ENCODE measurements around the gene GLIS1.

GLIS1 gene

DNA sequence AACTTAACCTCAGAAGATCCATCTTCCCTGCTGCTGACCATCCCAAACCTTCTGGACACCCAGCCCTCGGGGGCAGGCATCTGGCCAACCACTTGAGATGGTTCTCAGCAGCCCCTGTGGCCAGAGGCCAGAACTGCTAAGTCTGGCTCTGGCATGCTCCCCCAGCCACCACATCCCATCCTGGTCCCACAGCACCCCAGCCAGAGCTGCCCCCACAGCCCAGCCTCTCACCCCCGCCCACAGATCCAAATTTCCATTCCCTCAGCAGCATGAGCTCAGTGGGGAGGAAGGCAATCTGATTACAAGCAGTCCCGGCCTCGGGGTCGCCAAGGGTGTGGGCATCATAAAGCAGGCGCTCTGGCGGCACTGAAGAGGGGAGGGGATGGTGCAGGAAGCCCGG lies 45.6 kb downstream of the GLIS1 start:
- no peak for DNase-seq

DNA sequence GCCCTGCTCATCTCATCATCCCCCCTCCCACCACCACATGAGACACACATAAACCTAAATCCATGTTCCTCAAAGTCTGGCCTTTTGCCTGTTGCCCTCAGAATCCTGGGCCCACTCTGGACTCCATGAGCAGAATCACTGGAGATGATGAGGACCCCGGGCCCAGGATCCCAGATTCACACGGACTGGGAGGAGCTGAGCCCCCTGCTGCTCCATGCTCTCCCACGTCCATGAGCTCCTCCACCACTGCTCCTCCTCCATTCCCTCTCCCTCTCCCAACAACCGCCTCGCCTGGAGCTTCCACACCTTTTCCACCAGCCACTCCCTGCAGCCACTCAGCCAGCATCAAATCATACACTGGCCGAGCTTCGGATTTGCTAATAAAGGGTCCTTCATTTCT lies 47.6 kb downstream of the GLIS1 start:
- no peak for DNase-seq

DNA sequence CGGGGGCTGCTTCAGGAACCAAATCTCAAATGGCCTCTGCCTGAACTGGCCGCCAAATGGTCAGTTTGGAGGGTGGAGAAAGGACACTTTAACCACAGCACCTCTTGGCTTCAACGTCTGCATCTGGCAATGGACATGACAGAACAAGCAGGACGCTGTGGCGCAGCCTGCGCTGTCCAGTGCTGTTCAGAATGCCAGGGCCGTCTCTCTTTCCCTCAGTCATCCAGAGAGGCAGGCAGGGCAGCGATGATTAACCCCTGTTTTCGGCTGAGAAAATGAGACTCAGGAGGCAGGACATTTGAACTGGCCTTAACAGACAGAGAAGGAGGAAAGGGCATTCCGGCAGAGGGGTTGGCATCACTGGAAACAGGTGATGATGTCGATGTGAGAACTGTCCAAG lies 48.6 kb downstream of the GLIS1 start:
- DNase-seq = no peak

DNA sequence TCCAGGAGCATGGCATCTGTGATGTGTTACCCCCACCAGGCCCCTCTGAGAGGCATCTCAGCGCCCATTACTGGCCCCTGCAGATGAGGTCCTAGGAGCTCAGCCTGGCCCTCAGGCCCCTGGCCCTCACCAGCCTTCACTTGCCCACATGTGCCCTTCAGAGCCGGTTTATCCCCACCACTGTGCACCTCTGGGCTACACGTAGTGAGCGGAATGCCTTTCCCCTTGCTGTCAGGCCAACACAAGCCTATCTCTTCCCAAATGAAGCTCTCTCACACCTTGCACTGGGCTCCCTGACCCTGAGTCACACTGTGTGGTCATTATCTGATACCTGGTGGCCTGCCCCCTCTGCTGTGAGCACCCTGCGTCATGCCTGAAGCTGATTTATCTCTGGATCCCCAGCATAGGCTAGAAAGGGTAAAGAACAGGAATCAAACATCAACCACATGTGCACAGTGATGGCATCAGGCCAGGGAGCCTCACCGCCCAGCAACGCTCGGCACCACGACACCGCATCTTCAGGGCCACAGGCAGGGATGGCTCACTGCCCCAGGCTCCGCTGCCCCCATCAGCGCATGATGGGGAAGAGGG lies 49.1 kb downstream of the GLIS1 start:
- no peak for DNase-seq

DNA sequence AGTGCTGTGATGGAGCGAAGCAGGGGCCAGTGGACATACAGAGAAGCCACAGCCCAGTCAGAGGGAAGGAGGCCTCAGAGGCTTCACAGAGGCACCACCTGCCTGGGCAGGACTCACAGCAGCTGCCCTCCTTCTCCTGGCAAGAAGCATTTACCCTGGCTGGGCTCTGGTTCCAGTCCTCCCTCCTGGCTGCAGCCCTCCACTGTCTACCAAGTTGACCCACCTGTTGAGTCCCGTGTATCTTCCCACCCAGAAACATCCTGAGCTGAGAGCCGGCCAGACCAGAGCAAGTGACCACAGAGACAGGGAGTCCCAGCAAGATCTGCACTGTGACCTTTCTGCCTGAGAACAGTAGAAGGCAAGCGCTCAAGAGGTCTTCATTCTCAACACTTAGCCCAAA lies 49.7 kb downstream of the GLIS1 start:
- no peak for DNase-seq

DNA sequence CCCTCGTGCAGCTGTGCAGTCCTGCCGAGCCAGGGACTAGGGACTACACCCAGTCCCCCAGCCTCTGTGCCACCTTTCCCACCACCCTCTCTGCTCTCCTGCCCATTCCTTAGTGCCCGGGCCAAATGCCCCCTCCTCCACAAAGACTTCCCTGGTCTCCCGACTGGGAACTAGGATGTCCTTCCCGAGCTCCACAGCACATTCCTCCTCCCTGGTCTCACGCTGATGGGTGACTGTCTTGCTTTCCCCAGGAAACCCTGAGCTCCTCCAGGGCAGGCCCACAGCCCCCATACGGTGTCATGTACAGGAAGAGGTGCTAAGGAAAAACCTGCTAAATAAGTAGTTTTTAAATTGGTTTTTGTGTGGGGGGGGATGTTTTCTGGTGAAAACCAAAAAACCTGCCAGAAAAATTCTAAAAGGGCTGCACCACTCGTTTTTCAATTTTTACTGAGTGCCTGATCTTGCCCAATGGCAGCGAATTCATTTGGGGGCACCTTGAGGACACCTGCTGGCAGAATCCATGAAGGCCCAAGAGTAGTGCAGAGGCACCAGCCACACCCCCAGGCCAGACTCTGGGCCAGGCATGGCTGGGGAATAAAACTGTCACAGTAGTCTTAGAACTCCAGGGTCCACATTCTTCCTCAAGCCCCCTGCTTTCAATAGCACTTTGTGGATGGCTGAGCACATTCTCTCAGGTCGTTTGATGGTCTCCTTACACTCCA lies 50.4 kb downstream of the GLIS1 start:
- DNase-seq = no peak

DNA sequence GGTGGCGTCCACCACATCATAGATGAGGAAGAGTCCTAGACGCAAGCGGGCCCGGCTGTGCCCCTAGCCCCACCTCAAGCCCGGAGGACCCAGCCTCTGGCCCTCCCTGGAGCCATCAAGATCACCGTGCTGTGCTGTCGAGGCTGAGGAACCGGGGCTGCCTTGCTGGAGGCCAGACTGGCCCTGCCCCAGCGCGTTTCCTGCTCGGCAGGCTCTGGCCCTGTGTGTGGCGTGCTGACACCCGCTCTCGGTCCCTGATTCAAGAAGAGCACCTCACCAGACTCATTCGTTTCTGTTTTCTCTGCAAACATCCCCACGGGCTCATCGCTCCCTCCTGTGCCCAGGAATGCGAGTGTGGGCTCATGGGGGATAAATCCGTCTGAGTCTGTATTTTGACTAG lies 51.1 kb downstream of the GLIS1 start:
- no peak for DNase-seq

DNA sequence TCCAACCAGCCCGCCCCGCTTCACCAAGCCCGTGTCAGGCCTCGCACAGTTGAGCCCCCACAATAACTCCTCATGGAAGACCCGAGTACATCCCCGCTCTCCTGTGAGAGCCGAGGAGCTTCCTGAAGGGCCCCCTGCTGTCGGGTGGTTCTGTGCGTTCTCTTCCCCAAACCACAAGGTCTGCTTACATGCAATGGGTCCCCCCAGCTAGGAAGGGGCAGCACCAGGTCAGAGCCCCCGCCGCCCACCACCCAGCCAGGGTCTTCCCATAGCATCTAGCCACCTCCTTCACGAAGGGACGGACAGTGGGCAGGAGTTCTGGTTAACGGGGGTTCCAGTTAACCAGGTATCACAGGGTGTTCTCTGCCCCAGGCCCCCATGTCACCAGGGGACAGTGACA lies 51.5 kb downstream of the GLIS1 start:
- no peak for DNase-seq

DNA sequence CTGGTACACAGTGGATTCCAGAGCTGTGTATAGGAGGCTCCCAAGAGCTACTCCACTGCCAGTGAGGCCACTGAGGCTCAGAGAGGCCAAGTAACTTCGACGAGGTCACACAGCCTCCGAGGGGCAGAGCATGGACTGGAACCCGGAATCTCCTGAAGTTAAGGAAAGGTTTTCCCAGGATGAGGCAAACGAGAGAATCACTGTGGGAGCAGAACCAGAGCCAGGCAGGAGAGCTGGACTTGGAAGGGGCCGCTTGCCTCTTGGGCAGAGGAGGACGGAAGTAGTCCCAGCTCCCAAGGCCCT lies 52.0 kb downstream of the GLIS1 start:
- DNase-seq = no peak

DNA sequence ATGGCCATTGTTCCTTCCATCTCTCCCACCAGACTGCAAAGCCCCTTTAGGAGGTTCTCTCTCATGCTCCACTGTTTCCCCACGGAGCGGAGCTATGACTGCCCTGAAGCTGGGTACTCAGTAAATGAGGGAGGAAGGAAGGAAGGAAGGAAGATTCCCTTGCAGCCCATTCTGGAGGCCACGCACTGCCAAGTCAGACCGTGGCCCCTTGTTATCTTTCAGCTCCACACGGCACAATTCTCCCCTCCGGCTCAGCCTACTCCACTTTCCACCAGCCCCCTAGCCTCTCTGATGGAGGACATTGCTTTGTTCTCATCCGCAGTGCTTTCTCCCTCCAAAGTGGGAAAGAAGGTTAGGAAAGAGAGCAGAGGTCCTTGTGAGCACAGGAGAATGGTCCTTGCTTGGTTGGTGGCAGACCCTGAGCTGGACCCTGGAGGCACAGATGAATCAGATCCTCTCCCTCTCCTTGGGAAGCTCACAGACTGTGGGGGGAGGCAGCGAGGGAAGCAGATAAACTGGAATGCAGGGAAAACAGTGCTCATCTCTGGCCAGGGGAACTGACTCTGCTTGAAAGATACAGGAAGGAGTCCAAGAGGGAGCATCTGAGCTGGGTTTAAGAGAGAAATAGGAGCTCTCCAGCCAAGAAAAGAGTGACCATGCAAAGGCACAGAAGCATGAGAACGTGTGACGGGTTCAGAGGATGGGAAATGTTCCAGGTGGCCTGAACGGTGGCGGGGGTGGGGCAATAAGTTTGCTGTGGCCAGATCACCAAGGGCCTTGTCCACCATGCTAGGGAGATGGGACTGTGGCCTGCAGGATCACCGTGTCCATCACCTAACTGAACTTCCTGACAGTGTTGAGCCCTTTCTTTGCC lies 52.6 kb downstream of the GLIS1 start:
- no peak for DNase-seq

DNA sequence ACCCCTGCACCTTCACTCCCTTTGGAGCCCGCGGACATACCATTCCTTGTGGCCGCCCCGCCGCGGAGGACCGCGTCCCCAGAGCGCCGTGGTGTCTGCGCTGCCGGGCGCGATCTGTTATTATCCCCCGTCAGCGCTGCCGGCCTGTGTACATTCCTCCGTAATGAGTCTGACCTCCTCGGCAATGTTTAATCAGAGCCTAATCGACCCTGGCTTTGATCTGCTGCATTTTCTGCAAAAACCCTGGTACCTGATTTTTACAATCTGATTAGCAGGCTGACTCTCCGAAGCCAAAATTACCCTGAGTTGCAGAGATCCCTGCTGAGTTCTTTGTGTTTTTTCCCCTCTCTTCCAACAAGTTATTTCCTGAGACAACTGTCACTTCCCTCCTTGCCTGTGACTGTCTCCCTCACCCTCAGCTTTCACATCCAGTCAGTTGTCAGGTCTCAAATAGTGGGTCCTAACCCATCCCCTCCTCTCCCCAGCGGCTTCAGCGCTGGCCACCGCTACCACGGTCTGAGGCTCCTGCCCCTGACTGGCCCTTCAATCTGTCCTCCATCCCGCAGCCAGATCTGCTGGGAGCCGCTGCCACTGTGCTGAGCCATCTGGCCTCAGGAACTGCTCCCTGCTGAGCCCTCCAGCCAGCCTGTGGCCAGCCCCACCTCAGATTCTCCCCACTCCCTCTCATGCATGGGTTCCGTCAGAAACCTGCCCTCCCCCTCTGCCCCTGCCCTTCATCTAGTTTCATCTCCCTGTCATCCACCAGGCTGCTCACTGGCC lies 53.5 kb downstream of the GLIS1 start:
- no peak for DNase-seq

DNA sequence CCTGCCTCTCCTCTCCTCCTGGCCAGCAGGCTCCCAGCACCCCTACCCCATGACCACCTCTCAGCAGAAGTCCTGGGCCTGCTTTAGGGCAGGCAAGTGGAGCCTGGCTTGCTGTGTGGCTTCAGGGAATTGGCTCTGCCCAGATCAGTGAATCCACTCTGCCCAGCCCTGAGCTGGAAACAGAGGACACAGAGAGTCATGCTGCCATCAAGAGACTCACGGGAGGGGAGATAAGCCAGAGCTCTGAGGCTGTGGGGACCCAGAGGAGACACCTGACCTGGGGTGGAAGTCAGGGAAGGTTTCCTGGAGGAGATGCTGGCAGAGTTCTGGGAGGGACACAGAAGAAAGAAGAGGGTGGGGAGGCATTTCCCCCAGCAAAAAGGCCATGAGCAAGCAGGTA lies 54.2 kb downstream of the GLIS1 start:
- DNase-seq = no peak

DNA sequence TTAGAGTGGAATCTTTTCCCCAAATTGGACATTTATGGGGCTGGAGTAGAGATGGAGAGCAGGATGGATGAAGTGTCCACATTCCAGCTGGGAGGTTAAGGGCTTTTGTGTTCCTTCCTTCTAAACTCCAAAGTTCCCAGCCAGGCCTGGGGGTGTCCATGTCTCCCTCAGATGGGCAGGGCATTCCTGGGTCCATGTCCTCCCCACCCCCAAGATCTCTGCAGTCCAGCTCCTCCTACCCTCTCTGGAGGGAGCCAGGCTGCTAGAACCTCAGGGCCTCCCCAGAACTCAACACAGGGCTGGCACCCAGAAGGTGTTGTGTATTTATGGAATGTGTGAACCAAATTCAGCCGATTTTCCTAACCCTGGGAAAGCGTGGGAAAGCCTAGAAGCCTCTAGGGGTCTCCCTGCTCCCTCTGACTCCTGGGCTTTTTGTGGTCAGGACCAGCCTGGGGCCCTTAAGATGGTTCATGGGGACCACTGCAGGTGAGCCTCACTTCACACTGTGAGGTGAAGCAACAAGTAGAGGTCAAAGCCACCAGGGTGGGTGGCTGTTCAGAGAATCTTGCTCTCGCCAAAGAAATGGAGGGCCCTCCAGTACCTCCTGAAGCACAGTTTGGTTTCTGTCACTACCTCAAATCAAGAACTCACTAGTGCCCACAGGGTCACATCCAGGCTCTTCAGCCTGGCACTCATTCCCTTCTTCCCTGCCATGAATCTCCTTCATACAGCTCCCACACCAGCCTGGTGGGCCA lies 54.8 kb downstream of the GLIS1 start:
- DNase-seq = no peak

DNA sequence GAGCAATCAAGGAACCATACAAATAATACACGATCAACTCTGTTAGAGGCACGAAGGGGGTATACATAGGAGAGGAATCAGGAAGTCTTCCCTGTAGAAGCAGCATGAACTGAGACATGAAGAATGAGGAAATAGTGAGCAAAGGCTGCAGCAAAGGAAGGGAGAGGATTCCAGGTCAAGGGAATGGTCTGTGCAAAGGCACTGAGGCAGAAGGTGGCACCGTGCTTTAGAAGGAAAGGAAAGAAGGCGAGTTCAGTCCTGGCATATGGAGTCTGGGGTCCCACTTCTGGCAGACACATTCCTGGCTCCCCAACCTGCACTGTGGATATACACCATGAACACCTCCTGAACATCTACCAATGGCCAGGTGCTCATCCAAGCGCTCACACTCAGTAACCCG lies 56.1 kb downstream of the GLIS1 start:
- DNase-seq = peak in 1 of 4 experiments; percentile 9

DNA sequence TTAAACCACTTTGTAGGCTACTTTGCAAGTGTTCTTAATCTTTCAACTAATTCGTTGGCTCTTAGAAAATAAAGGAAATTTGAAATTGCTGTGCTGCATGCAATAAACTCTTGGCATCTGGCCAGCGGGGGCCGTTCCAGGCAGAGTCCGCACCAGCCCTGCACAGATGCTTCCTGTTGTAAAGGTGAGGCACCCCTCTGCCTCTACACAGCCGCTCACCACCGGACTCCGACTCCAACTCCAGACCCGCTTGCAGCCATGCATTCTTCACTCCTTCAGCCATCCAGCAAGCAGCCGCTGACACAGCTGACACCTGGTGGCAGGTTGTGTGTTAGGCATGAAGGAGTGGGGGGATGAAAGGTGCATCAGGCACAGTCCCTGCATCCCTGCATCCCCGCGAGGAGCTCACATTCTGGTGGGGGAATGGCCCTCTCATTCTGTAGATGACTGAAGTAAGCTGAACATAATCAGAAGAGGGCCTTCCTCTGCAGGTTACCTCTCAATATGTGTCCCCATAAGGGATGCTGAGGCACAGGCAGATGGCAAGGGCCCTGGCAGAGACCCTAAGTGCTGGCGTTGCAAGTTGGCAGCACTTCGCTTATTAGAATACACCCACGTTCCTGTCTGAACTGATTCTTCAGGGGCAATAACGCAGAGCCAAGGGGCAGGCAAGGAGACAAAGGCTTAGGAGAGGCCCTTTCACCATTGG lies 56.8 kb downstream of the GLIS1 start:
- peak in 2 of 4 experiments; percentile 14 to 20 for DNase-seq

DNA sequence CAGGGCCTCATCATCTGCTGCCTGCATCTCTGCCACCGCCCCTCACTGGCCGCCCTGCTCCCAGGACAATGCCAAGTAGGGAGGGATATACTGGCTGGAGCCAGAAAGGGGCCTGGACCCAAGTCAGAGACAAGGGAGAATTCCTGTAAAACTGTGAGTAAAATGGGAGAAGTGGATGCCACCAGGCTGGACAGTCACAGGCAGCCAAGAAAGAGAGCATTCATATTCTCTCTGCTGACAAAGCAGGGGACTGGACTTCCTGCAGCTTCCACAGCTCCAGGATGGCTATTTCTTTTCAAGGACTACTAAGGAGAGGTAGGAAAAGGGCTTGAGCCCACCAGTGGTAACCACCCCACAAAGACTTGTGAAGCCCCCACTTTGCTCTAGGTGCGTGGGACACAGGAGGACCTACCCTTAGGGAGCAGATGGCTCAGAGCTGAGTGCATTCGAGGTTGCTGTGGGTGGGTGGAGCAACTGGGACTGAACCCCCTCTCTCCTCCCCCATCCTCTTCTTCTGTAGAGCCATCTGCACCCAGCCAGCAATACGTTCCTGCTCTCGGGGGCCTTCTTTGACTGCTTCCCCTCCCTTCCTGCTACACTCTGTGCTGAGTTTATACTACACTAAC lies 57.5 kb downstream of the GLIS1 start:
- no peak for DNase-seq

DNA sequence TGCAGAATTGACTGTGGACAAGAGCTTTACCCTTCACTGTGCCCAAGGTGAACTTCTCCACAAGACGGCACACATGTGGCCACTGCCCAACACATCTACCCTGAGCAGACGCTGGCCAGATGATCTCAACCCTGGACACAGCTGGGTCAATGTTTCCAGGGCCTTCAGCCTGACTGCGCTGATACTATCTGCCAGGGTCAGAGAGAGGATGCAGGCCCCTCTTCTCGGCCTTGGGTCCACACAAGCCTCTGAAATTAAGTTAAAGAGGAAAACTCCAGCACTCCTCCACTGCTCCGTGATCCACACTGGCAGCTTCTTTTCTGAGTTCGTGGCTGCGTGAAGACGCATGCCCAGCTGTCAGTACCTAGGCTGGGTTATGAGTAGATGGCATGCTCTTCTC lies 58.1 kb downstream of the GLIS1 start:
- DNase-seq = no peak

DNA sequence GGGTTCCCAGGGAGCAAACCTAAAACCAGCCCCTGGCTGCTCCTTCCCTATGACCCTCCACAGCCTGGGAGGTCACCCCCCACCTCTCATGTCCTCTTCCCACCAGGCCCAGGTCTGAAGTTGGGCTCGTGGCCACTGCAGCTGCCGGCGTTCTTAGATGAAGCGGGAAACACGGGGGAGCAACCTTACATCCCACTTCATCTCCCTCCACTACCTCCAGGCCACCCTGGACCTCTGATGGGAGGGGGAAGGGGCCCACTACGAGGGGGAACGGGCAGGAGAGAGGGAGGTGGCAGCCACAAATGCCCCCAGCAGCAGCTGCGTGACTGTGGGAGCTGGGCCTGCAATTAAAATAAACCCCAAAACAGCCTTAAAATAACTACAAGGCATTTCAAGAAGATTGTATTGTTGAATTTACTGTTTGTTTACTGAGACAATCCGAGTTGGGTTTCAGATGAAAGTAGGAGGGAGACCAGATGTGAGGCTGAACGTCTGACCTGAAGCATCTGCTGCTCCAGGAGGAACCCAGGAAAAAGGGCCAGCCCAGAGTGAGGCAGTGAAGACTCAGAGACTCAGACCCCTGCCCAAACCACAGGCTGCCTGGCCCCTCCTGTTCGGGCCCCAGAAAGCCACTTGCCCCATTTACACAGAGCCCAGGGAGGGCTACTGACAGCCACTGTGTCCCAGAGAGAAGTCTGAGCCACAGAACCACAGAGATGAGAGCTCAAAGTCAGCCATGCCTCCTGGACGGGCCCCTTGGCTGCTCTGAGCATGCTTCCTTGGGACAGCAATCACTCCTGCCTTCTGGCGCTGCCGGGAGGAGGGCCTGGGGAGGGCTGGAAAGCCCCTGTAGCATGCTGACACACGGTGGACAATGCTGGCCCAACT lies 59.8 kb downstream of the GLIS1 start:
- DNase-seq = no peak

DNA sequence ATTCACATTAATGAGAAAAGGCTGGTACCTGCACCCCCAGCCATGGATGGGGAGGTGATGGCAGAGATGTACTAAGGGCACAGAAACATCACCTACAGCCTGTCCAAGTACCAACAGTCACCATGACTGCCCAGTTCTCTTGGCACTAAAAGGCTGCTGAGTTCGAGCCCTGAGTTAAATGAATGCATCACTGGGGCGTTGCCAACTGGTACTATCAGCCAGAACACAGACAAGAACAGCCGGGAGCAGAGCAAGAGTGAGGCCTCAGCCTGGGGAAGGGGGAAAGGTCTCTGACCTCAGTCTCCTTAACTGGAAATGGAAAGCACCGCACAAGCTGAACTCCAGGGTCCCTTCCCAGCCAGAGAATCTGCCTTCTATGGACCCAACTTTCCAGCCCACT lies 60.5 kb downstream of the GLIS1 start:
- no peak for DNase-seq

DNA sequence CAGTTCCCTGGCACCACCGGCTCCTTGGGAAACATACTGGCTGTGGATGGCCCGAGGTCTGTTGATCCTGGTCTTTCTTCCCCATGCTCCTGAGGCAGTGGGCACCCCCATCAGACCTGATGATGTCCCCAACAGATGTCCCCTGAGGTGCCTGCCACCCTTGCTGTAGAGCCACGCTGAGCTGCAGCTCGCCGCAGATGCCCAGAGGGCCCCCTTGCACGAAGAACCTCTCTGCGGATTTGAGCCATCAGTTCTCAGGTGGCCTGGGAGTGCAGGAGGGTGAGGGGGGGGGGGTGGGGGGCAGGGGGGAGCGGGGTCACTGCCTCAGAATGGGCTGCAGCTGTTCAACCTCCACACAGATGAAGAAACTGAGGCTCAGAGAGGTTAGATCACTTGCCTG lies 60.9 kb downstream of the GLIS1 start:
- no peak for DNase-seq
